ENCODE measurements around the gene FAM13B. TPM values are rescaled to one million over a fixed set of nuclear protein-coding genes. Genes with fewer than 3 reads are reported as not detected.
A peak's percentile ranks its signal among the peaks of the same experiment; 100 is the strongest.

The FAM13B gene
- polyA plus RNA-seq, 3 donors: 11.5 to 17.0 (median 12.9) TPM

DNA sequence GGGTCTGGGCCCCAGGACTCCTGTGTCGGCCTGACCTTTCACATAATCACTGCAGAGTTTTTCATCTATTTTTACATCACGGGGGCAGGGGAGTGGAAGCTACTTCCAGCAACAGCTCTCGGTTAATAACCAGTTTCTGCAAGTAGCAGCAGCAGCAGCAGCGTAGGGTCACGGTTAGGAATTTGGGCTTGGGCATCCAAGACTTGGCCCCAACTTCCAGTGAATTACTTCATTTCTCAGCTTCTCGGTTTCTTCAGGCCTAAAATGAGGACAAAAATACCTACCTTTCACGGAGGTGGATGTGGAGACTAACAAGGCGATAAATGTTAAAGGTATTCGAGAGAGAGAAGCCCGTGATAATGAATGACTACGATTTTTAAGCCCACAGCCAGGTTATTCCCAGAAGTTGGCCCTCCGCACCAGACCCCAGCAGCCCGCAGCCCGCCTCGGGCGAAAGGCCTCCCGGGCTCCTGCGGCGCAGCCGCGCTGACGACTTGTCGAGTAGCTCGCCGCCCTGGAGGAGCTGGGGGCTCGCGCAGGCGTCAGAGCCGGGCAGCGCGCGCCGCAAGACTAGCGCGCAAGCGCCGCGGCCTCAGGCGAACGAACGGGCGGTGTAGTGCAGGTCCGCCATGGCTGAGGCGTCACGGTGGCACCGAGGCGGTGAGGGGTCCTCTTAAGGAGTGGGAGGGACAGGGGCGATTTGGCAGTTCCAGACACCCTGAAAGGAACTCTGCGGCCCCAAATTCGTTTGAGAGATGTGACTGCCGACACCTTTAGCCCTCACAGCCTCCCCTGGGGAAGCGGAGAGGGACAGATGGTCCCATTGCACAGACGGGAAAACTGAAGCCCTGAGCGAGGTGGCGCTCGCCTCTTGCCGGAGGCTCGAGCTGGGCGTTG, 143.8 kb downstream of the FAM13B start, which contains the start of gene PKD2L2:
TSS of gene PKD2L2 (plus strand) at position 595 of the 897 bp plus-strand sequence. CDS start at position 630, 35 bp downstream.
- H3K9ac ChIP-seq (ENCODE audit: insufficient read depth, low read length, poor library complexity, severe bottlenecking): peak within 1 kb of the TSS; percentile 68
- H3K4me1 Mint-ChIP-seq: peaks cover 16% of the 10 kb centered on the region
- peak within 1 kb of the TSS; percentile 78 for H3K4me2 ChIP-seq (replicated peaks; ENCODE audit: extremely low read depth, low read length, poor library complexity, severe bottlenecking)
- peaks cover 0 to 1% (median 0%) of the 10 kb centered on the region in 3 donors for H3K27me3 Mint-ChIP-seq (ENCODE audit: low read depth in 3 of 3)
- no peaks in the 10 kb centered on the region for H3K9me3 Mint-ChIP-seq
- no peaks in the 10 kb centered on the region for H3K79me2 ChIP-seq (ENCODE audit: insufficient read depth, low read length)
- 13% methylated on average over 51 of the region's 59 CpGs for WGBS (ENCODE audit: insufficient coverage)
- H3K4me3 ChIP-seq (replicated peaks in 1 of 3; ENCODE audit: low read depth in 2 of 3, low read length in 3 of 3): peak within 1 kb of the TSS; percentile 57 to 82 (median 57)
- TF ChIP-seq, protein P1, sequence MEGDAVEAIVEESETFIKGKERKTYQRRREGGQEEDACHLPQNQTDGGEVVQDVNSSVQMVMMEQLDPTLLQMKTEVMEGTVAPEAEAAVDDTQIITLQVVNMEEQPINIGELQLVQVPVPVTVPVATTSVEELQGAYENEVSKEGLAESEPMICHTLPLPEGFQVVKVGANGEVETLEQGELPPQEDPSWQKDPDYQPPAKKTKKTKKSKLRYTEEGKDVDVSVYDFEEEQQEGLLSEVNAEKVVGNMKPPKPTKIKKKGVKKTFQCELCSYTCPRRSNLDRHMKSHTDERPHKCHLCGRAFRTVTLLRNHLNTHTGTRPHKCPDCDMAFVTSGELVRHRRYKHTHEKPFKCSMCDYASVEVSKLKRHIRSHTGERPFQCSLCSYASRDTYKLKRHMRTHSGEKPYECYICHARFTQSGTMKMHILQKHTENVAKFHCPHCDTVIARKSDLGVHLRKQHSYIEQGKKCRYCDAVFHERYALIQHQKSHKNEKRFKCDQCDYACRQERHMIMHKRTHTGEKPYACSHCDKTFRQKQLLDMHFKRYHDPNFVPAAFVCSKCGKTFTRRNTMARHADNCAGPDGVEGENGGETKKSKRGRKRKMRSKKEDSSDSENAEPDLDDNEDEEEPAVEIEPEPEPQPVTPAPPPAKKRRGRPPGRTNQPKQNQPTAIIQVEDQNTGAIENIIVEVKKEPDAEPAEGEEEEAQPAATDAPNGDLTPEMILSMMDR (IDR thresholded peaks at IDR 0.05): no peak
- no peaks in the 10 kb centered on the region for H3K9me3 ChIP-seq (replicated peaks in 1 of 2; ENCODE audit: control insufficient read depth in 1 of 2, insufficient read depth in 1 of 2, low read length in 2 of 2)
- peak within 1 kb of the TSS; percentile 97 for H2AFZ ChIP-seq (ENCODE audit: insufficient read depth, low read depth, low read length, poor library complexity, severe bottlenecking)
- DNase-seq: peak; percentile 77 to 84 (median 81)
- H3K36me3 Mint-ChIP-seq: no peaks in the 10 kb centered on the region
- H3K4me3 Mint-ChIP-seq: peak within 1 kb of the TSS; percentile 88 to 95
- peak within 1 kb of the TSS; percentile 58 to 84 for H3K27ac ChIP-seq (ENCODE audit: low read depth in 1 of 2, low read length in 2 of 2)
- H3K36me3 ChIP-seq (replicated peaks in 1 of 2; ENCODE audit: control insufficient read depth in 1 of 2, insufficient read depth in 2 of 2, low read length in 2 of 2): no peaks in the 10 kb centered on the region
- peak within 1 kb of the TSS; percentile 57 to 93 (median 89) for H3K27ac Mint-ChIP-seq
- H4K20me1 ChIP-seq (ENCODE audit: insufficient read depth, low read length): no peaks in the 10 kb centered on the region
- intact Hi-C loops (cut with micrococcal nuclease): no loop called here
- H3K4me1 ChIP-seq (ENCODE audit: control insufficient read depth in 1 of 2, insufficient read depth in 2 of 2, low read length in 2 of 2): peaks cover 3 to 17% of the 10 kb centered on the region in 2 donors
- no peaks in the 10 kb centered on the region for H3K27me3 ChIP-seq (ENCODE audit: control insufficient read depth in 2 of 2, insufficient read depth in 2 of 2, low read length in 2 of 2)

DNA sequence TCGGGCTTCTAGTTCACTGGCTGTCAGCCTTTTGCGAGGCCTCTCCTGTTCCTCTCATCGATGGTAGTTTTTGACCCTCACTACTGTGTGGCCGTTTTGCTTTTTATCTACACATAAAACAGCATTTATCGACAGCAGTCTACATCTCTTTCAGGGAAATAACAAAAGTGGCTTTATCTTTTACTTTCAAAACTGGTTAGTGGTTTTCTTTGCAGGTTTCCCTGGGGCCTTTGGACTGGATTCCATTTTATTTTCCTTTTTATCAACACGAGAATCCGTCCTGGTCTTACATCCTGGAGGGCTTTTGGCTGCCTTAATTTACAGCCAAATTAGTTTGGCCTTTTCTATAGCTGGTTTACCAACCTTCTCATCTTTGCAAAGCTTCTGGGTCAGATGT, 144.4 kb downstream of the FAM13B start:
- DNase-seq: no peak
- no peaks in the 10 kb centered on the region for H3K9me3 ChIP-seq (replicated peaks in 1 of 2; ENCODE audit: control insufficient read depth in 1 of 2, insufficient read depth in 1 of 2, low read length in 2 of 2)
- intact Hi-C loops (cut with micrococcal nuclease): no loop called here
- Mint-ChIP-seq H3K27me3 (ENCODE audit: low read depth in 3 of 3) (peaks cover 0 to 1% (median 0%) of the 10 kb centered on the region in 3 donors), H3K9me3 (no peaks in the 10 kb centered on the region), H3K36me3 (no peaks in the 10 kb centered on the region), H3K27ac (peak overlapping the region; percentile 46 to 90 (median 82)), H3K4me3 (peak overlapping the region; percentile 88 to 95), H3K4me1 (peaks cover 16% of the 10 kb centered on the region)
- peak overlapping the region; percentile 78 for H3K4me2 ChIP-seq (replicated peaks; ENCODE audit: extremely low read depth, low read length, poor library complexity, severe bottlenecking)
- peak overlapping the region; percentile 68 for H3K9ac ChIP-seq (ENCODE audit: insufficient read depth, low read length, poor library complexity, severe bottlenecking)
- WGBS (ENCODE audit: insufficient coverage): 32% methylated on average over 6 of the region's 7 CpGs
- no peaks in the 10 kb centered on the region for H3K27me3 ChIP-seq (ENCODE audit: control insufficient read depth in 2 of 2, insufficient read depth in 2 of 2, low read length in 2 of 2)
- peaks cover 3 to 17% of the 10 kb centered on the region in 2 donors for H3K4me1 ChIP-seq (ENCODE audit: control insufficient read depth in 1 of 2, insufficient read depth in 2 of 2, low read length in 2 of 2)
- H3K36me3 ChIP-seq (replicated peaks in 1 of 2; ENCODE audit: control insufficient read depth in 1 of 2, insufficient read depth in 2 of 2, low read length in 2 of 2): no peaks in the 10 kb centered on the region
- peak overlapping the region; percentile 57 to 82 (median 57) for H3K4me3 ChIP-seq (replicated peaks in 1 of 3; ENCODE audit: low read depth in 2 of 3, low read length in 3 of 3)
- TF ChIP-seq, protein P1 (IDR thresholded peaks at IDR 0.05): no peak
- H4K20me1 ChIP-seq (ENCODE audit: insufficient read depth, low read length): no peaks in the 10 kb centered on the region
- peak overlapping the region in 1 of 2 donors; percentile 84 for H3K27ac ChIP-seq (ENCODE audit: low read depth in 1 of 2, low read length in 2 of 2)
- peak overlapping the region; percentile 97 for H2AFZ ChIP-seq (ENCODE audit: insufficient read depth, low read depth, low read length, poor library complexity, severe bottlenecking)
- no peaks in the 10 kb centered on the region for H3K79me2 ChIP-seq (ENCODE audit: insufficient read depth, low read length)

Small RNA genes lying within 50 kb of the gene (small RNA-seq; reads per million reads assigned to genes)
- gene RNU6-1148P (ENCODE audit: insufficient read length, low read depth): not detected

Other genes starting within 250 kb of the FAM13B start
- gene MYOT, start 165.2 kb downstream of the FAM13B start, polyA plus RNA-seq: not detected
- gene PKD2L2, start 143.6 kb downstream of the FAM13B start, polyA plus RNA-seq: under 1 TPM in 1 of 3 donors, not detected in 2; 0.08 TPM
- gene WNT8A, start 51.0 kb upstream of the FAM13B start, polyA plus RNA-seq: not detected
- not detected for gene NME5, start 106.3 kb upstream of the FAM13B start, polyA plus RNA-seq
- 10 to 100 TPM in 2 of 3 donors, 1 to 10 TPM in 1; 9.8 to 19.6 (median 17.6) TPM for gene BRD8, start 145.6 kb upstream of the FAM13B start, polyA plus RNA-seq
- gene KIF20A, start 146.0 kb upstream of the FAM13B start, polyA plus RNA-seq: not detected
- 10 to 100 TPM in 2 of 3 donors, 1 to 10 TPM in 1; 7.8 to 15.9 (median 12.8) TPM for gene CDC23, start 180.2 kb upstream of the FAM13B start, polyA plus RNA-seq
- not detected for gene GFRA3, start 241.5 kb upstream of the FAM13B start, polyA plus RNA-seq